ENCODE measurements around the gene CTAGE9. TPM values are rescaled to one million over a fixed set of nuclear protein-coding genes. Genes with fewer than 3 reads are reported as not detected.

Gene CTAGE9
- polyA plus RNA-seq, 3 donors, result not detected

GRCh38 chr6:131660195-131660594 lies 50.6 kb downstream of the CTAGE9 start:
- no peaks in the 10 kb centered on the region for H3K9me3 ChIP-seq (replicated peaks in 1 of 2; ENCODE audit: control insufficient read depth in 1 of 2, insufficient read depth in 1 of 2, low read length in 2 of 2)
- intact Hi-C loops (cut with micrococcal nuclease), result no loop called here
- peak; percentile 0 to 41 (median 2) for DNase-seq
- H3K4me3 ChIP-seq (replicated peaks in 1 of 3; ENCODE audit: low read depth in 2 of 3, low read length in 3 of 3), result no peak overlapping the region
- H3K27ac ChIP-seq (ENCODE audit: low read depth in 1 of 2, low read length in 2 of 2), result no peak overlapping the region
- TF ChIP-seq CTCF (IDR thresholded peaks at IDR 0.05), result no peak
- H2AFZ ChIP-seq (ENCODE audit: insufficient read depth, low read depth, low read length, poor library complexity, severe bottlenecking), result no peak overlapping the region
- H3K4me2 ChIP-seq (replicated peaks; ENCODE audit: extremely low read depth, low read length, poor library complexity, severe bottlenecking), result no peak overlapping the region
- no peaks in the 10 kb centered on the region for H3K79me2 ChIP-seq (ENCODE audit: insufficient read depth, low read length)
- peaks cover 4% of the 10 kb centered on the region for H3K4me1 Mint-ChIP-seq
- WGBS (ENCODE audit: insufficient coverage), result 10% methylated on average over 1 of the region's 1 CpG
- H3K36me3 ChIP-seq (replicated peaks in 1 of 2; ENCODE audit: control insufficient read depth in 1 of 2, insufficient read depth in 2 of 2, low read length in 2 of 2), result no peaks in the 10 kb centered on the region
- H3K4me1 ChIP-seq (ENCODE audit: control insufficient read depth in 1 of 2, insufficient read depth in 2 of 2, low read length in 2 of 2), result no peaks in the 10 kb centered on the region
- H3K36me3 Mint-ChIP-seq, result no peaks in the 10 kb centered on the region
- H3K4me3 Mint-ChIP-seq, result no peak overlapping the region
- no peaks in the 10 kb centered on the region for H4K20me1 ChIP-seq (ENCODE audit: insufficient read depth, low read length)
- H3K27me3 ChIP-seq (ENCODE audit: control insufficient read depth in 2 of 2, insufficient read depth in 2 of 2, low read length in 2 of 2), result no peaks in the 10 kb centered on the region
- H3K27ac Mint-ChIP-seq, result peak overlapping the region in 1 of 7 donors; percentile 31
- peaks cover 0 to 3% (median 0%) of the 10 kb centered on the region in 3 donors for H3K27me3 Mint-ChIP-seq (ENCODE audit: low read depth in 3 of 3)
- H3K9me3 Mint-ChIP-seq, result peaks cover 0 to 2% (median 0%) of the 10 kb centered on the region in 7 donors
- H3K9ac ChIP-seq (ENCODE audit: insufficient read depth, low read length, poor library complexity, severe bottlenecking), result no peak overlapping the region

Other genes starting within 250 kb of the CTAGE9 start
- gene ARG1, start 137.8 kb downstream of the CTAGE9 start, polyA plus RNA-seq, result not detected
- 10 to 100 TPM in 1 of 3 donors, 1 to 10 TPM in 2; 4.5 to 21.9 (median 7.9) TPM for gene MED23, start 82.8 kb downstream of the CTAGE9 start, polyA plus RNA-seq
- gene ENPP3, start 73.7 kb downstream of the CTAGE9 start, polyA plus RNA-seq, result not detected
- gene OR2A4, start 9.6 kb downstream of the CTAGE9 start, polyA plus RNA-seq, result not detected
- gene ENPP1, start 97.0 kb upstream of the CTAGE9 start, polyA plus RNA-seq, result not detected
- gene CCN2, start 240.4 kb upstream of the CTAGE9 start, polyA plus RNA-seq, result not detected